Skin of body (tissue), 2 donors: ENCODE results near the gene DDX49. TPM values are rescaled to one million over a fixed set of nuclear protein-coding genes. Genes with fewer than 3 reads are reported as not detected.

Experiments
- DNase-seq: peaks from one replicate; lab custom pipeline; 2025; lab: John Stamatoyannopoulos, UW
- total RNA-seq: library from RNA; depleted of rRNA; stranded (reverse); fragments of >200 nt; gene quantifications from one replicate; pipeline ENCODE4 v1.2.3, GENCODE V29; 2014

DDX49 gene
- total RNA-seq, 1 donor from 2014 or later = 31.8 TPM

GRCh38 chr19:18972301-18972811, 52.8 kb downstream of the DDX49 start:
- no peak for DNase-seq

GRCh38 chr19:18972851-18973250, 53.3 kb downstream of the DDX49 start:
- no peak for DNase-seq

- no peak for DNase-seq
Observed at GRCh38 chr19:18975011-18975410, 55.5 kb downstream of the DDX49 start.

GRCh38 chr19:18975869-18976268, 56.4 kb downstream of the DDX49 start:
- no peak for DNase-seq

Other genes starting within 250 kb of the DDX49 start
- gene CRTC1, start 236.0 kb upstream of the DDX49 start, total RNA-seq = 3.2 TPM
- 10.9 TPM for gene COMP, start 128.4 kb upstream of the DDX49 start, total RNA-seq
- gene UPF1, start 87.8 kb upstream of the DDX49 start, total RNA-seq = 46.7 TPM
- 2.5 TPM for gene CERS1, start 23.6 kb upstream of the DDX49 start, total RNA-seq
- gene COPE, start 328 bp upstream of the DDX49 start, total RNA-seq = 54.6 TPM
- gene HOMER3, start 21.5 kb downstream of the DDX49 start, total RNA-seq = 18.8 TPM
- gene SUGP2, start 113.8 kb downstream of the DDX49 start, total RNA-seq = 33.5 TPM
- gene ARMC6, start 113.9 kb downstream of the DDX49 start, total RNA-seq = 15.5 TPM
- 6.7 TPM for gene SLC25A42, start 144.3 kb downstream of the DDX49 start, total RNA-seq
- 9.7 TPM for gene TMEM161A, start 218.8 kb downstream of the DDX49 start, total RNA-seq